C4-2B (cell line): Measurements from ENCODE around the gene VPS35L.

Source experiments
- CTCF ChIP-seq: fragments of 450-650 bp; conservative IDR thresholded peaks from 2 replicates; pipeline ENCODE4 v1.5.1; 2017; ENCODE audit warnings: mild to moderate bottlenecking
- ZFX ChIP-seq: fragments of 450-650 bp; IDR thresholded peaks from 2 replicates; pipeline ENCODE4 v1.6.1; 2017

- TF ChIP-seq CTCF (no peak), ZFX (no peak)
Observed at GRCh38 chr16:19520861-19521331, 34.6 kb upstream of the VPS35L start.
